PC-3 (cell line): Measurements from ENCODE around the gene ASNS. TPM values are rescaled to one million over a fixed set of nuclear protein-coding genes. Genes with fewer than 3 reads are reported as not detected.
A peak's percentile ranks its signal among the peaks of the same experiment; 100 is the strongest.

ENCODE experiments used
- ATAC-seq: fragments of 200-7000 bp; cut with Tn5 transposase; 2 replicates; pipeline ENCODE4 v1.9.1; 2020; ENCODE audit warnings: mild to moderate bottlenecking, moderate library complexity
- BruUV-seq: library from RNA; stranded (reverse); fragments of 400-500 nt; replicated peaks from 2 replicates; lab custom pipeline; 2021; lab: Mats Ljungman, UMichigan
- CTCF ChIA-PET: fragments of 300-600 bp; sonication (Branson Sonifier 250); formaldehyde crosslinking; loops from one replicate; lab custom pipeline; 2022; ENCODE audit warnings: antibody characterized with exemption; lab: Charles Lee
- POLR2A ChIA-PET: fragments of 300-600 bp; sonication (Branson Sonifier 250); formaldehyde crosslinking; loops from one replicate; lab custom pipeline; 2022; ENCODE audit warnings: antibody characterized with exemption; ENCODE audit not compliant: unreplicated experiment; lab: Charles Lee
- DNase-seq: peaks from one replicate; pipeline ENCODE4 v3.0.0-alpha.2; 2015
- H2AFZ ChIP-seq: fragments of 300-600 bp; sonication (generic); 2 replicates; pipeline ENCODE4 v1.6.0; 2016; ENCODE audit warnings: antibody characterized with exemption, low read length
- H3F3A ChIP-seq: fragments of 300-600 bp; sonication (generic); one replicate; pipeline ENCODE4 v1.6.0; 2017; ENCODE audit warnings: antibody characterized with exemption, low read length, control low read depth, mild to moderate bottlenecking; ENCODE audit not compliant: unreplicated experiment
- H3K27ac ChIP-seq: fragments of 300-600 bp; sonication (generic); 2 replicates; pipeline ENCODE4 v1.5.1; 2016; ENCODE audit warnings: mild to moderate bottlenecking, low read length
- H3K27me3 ChIP-seq: fragments of 300-600 bp; sonication (generic); 2 replicates; pipeline ENCODE4 v1.6.1; 2016; ENCODE audit warnings: low read length, mixed read lengths
- H3K36me3 ChIP-seq: fragments of 300-600 bp; sonication (generic); 2 replicates; pipeline ENCODE4 v1.6.1; 2016; ENCODE audit warnings: low read depth, mixed run types, low read length, mixed read lengths
- H3K4me1 ChIP-seq: fragments of 300-600 bp; sonication (generic); 2 replicates; pipeline ENCODE4 v1.5.1; 2016; ENCODE audit warnings: low read length; ENCODE audit not compliant: insufficient read depth
- H3K4me2 ChIP-seq: fragments of 300-600 bp; sonication (generic); 2 replicates; pipeline ENCODE4 v1.6.0; 2016; ENCODE audit warnings: low read length
- H3K4me3 ChIP-seq: fragments of 300-600 bp; sonication (generic); 2 replicates; pipeline ENCODE4 v1.5.1; 2016; ENCODE audit warnings: mild to moderate bottlenecking, low read length, mixed read lengths
- H3K79me2 ChIP-seq: fragments of 300-600 bp; sonication (generic); 2 replicates; pipeline ENCODE4 v1.6.1; 2017; ENCODE audit warnings: low read length, mixed read lengths
- H3K9ac ChIP-seq: fragments of 300-600 bp; sonication (generic); 2 replicates; pipeline ENCODE4 v1.6.0; 2016; ENCODE audit warnings: mild to moderate bottlenecking, low read length
- H3K9me2 ChIP-seq: fragments of 300-600 bp; sonication (generic); replicated peaks from 2 replicates; pipeline ENCODE4 v1.6.1; 2016; ENCODE audit warnings: mixed run types, low read length, mixed read lengths
- H3K9me3 ChIP-seq: fragments of 300-600 bp; sonication (generic); 2 replicates; pipeline ENCODE4 v1.6.1; 2016; ENCODE audit warnings: low read length, mixed read lengths
- H4K20me1 ChIP-seq: fragments of 300-600 bp; sonication (generic); 2 replicates; pipeline ENCODE4 v1.6.1; 2016; ENCODE audit warnings: low read length, mixed read lengths
- CTCF ChIP-seq: fragments of 300-600 bp; sonication (generic); conservative IDR thresholded peaks from 2 replicates; pipeline ENCODE4 v1.5.1; 2017; ENCODE audit warnings: antibody characterized with exemption, low read depth, mild to moderate bottlenecking, low read length
- EZH2 ChIP-seq: fragments of 300-600 bp; sonication (generic); IDR thresholded peaks from one replicate; pipeline ENCODE4 v1.6.1; 2017; ENCODE audit warnings: antibody characterized with exemption, mild to moderate bottlenecking, low read length; ENCODE audit not compliant: unreplicated experiment
- EZH2phosphoT487 ChIP-seq: fragments of 300-600 bp; sonication (generic); IDR thresholded peaks from 2 replicates; pipeline ENCODE4 v1.6.1; 2018; ENCODE audit warnings: mild to moderate bottlenecking, antibody characterized with exemption, low read length, borderline replicate concordance
- intact Hi-C: fragments of 100-400 bp; cut with micrococcal nuclease; formaldehyde crosslinking; loops from 2 replicates; pipeline ENCODE4 v1.9.0; 2023
- total RNA-seq: library from RNA; depleted of rRNA; stranded (reverse); fragments of >200 nt; gene quantifications from 2 replicates; pipeline ENCODE4 v1.2.3, GENCODE V29; 2014

The ASNS gene
- total RNA-seq, 1 experiment from 2014 or later = 19.5 TPM

GRCh38 chr7:97835296-97836138, 36.7 kb downstream of the ASNS start:
- Histone ChIP-seq H3K79me2 (no peaks in the 10 kb centered on the region), H3K4me3 (no peak overlapping the region), H3K4me1 (no peaks in the 10 kb centered on the region), H3F3A (no peaks in the 10 kb centered on the region), H3K27ac (no peak overlapping the region), H3K9ac (no peak overlapping the region), H2AFZ (no peak overlapping the region), H3K4me2 (no peak overlapping the region), H3K36me3 (no peaks in the 10 kb centered on the region), H3K9me2 (no peaks in the 10 kb centered on the region), H4K20me1 (no peaks in the 10 kb centered on the region), H3K9me3 (no peaks in the 10 kb centered on the region), H3K27me3 (peaks cover 25% of the 10 kb centered on the region)
- intact Hi-C loops = loop anchor here (1.0 to 10.0 kb wide), 4 partner anchors 336 to 1921 kb away; no protein-coding TSS in a partner anchor
- ChIA-PET CTCF (interaction anchor here (0.6 to 1.0 kb wide), 4 partner anchors 10 to 716 kb away, joined by 3 read pairs; no protein-coding TSS in a partner anchor), POLR2A (no interaction called here)
- no TSS peak for BruUV-seq
- TF ChIP-seq CTCF = peak; percentile 84
- no peak for TF ChIP-seq EZH2
- no peak for TF ChIP-seq EZH2phosphoT487
- peak; percentile 89 for ATAC-seq
- peak; percentile 79 for DNase-seq

- H3F3A ChIP-seq = no peaks in the 10 kb centered on the region
- no peak overlapping the region for H2AFZ ChIP-seq
- ChIA-PET CTCF (no interaction called here), POLR2A (no interaction called here)
- peaks cover 10% of the 10 kb centered on the region; the same call in 1 of the 2 replicates for H3K27me3 ChIP-seq
- H3K36me3 ChIP-seq = no peaks in the 10 kb centered on the region
- no peak overlapping the region for H3K4me3 ChIP-seq
- no TSS peak for BruUV-seq
- H3K9ac ChIP-seq = no peak overlapping the region
- H3K4me2 ChIP-seq = no peak overlapping the region
- no peak overlapping the region for H3K27ac ChIP-seq
- TF ChIP-seq CTCF = peak; percentile 43; the same call in 1 of the 2 replicates
- no peak for TF ChIP-seq EZH2
- TF ChIP-seq EZH2phosphoT487 = no peak
- H3K9me2 ChIP-seq = no peaks in the 10 kb centered on the region
- H4K20me1 ChIP-seq = no peaks in the 10 kb centered on the region
- ATAC-seq (no peak), DNase-seq (peak; percentile 31)
- H3K9me3 ChIP-seq = no peaks in the 10 kb centered on the region
- intact Hi-C loops = no loop called here
- H3K4me1 ChIP-seq = no peaks in the 10 kb centered on the region
- no peaks in the 10 kb centered on the region for H3K79me2 ChIP-seq
Observed at GRCh38 chr7:97819161-97819560, 53.0 kb downstream of the ASNS start.
